Suprapubic skin (tissue), 3 donors: Measurements from ENCODE around the gene KSR2.

Source experiments
- POLR2A ChIP-seq, 2 donors: fragments of 450-650 bp; IDR thresholded peaks; one replicate each; pipeline ENCODE4 v1.6.1; 2017; ENCODE audit warnings: antibody characterized with exemption in 2 of 2, mild to moderate bottlenecking in 2 of 2, moderate library complexity in 2 of 2
- TF ChIP-seq, protein P1 (sequence below), 2 donors: fragments of 200-600 bp in 1 of 2; fragments of 450-650 bp in 1 of 2; sonication (generic) in 1 of 2; IDR thresholded peaks; one replicate each; pipeline ENCODE4 v1.5.1; 2016 to 2019; ENCODE audit warnings: antibody characterized with exemption in 2 of 2, mild to moderate bottlenecking in 1 of 2, moderate library complexity in 1 of 2

DNA sequence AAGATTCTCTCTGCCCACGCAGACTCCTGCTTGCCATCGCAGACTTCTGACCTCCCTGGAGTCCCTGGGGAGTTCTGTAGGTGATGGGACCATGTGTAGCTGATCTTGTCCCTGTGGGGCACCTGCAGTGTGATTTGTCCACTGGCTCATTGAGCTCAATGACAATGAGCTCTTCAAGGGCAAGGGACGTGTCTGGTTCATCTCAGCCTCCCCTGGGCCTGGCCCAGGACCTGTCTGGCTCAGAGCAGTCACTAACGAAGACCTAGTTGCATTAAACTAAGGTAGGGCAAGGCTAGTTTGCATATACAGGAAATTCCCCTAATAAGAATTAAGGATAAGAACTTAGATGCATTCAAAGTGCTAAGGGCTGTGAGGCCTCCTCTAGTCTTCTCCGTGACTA is 361.8 kb downstream of the KSR2 start:
- TF ChIP-seq, protein P1, sequence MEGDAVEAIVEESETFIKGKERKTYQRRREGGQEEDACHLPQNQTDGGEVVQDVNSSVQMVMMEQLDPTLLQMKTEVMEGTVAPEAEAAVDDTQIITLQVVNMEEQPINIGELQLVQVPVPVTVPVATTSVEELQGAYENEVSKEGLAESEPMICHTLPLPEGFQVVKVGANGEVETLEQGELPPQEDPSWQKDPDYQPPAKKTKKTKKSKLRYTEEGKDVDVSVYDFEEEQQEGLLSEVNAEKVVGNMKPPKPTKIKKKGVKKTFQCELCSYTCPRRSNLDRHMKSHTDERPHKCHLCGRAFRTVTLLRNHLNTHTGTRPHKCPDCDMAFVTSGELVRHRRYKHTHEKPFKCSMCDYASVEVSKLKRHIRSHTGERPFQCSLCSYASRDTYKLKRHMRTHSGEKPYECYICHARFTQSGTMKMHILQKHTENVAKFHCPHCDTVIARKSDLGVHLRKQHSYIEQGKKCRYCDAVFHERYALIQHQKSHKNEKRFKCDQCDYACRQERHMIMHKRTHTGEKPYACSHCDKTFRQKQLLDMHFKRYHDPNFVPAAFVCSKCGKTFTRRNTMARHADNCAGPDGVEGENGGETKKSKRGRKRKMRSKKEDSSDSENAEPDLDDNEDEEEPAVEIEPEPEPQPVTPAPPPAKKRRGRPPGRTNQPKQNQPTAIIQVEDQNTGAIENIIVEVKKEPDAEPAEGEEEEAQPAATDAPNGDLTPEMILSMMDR (IDR thresholded peaks at IDR 0.05), result no peak
- no peak for TF ChIP-seq POLR2A (IDR thresholded peaks at IDR 0.05)
